Memory B cell (primary cell): Measurements from ENCODE around the gene ANHX.
A peak's percentile ranks its signal among the peaks of the same experiment; 100 is the strongest.

ENCODE experiments used
- ATAC-seq: fragments of 150-1000 bp; cut with Tn5 transposase; 2 replicates; pipeline ENCODE4 v1.10.0; 2021; ENCODE audit warnings: low read depth, mild to moderate bottlenecking, moderate library complexity
- DNase-seq, 2 donors: peaks; one replicate each; pipeline ENCODE4 v3.0.0; 2022; ENCODE audit warnings: low spot score in 2 of 2
- H3K27ac Mint-ChIP-seq: one replicate; pipeline ENCODE4 v1.8.0; 2022; ENCODE audit warnings: mild to moderate bottlenecking, moderate library complexity, mixed read lengths
- H3K27me3 Mint-ChIP-seq: one replicate; pipeline ENCODE4 v1.8.0; 2022; ENCODE audit warnings: mixed read lengths
- H3K36me3 Mint-ChIP-seq: one replicate; pipeline ENCODE4 v1.8.0; 2022; ENCODE audit warnings: mild to moderate bottlenecking, mixed read lengths
- H3K4me1 Mint-ChIP-seq: one replicate; pipeline ENCODE4 v1.8.0; 2022; ENCODE audit warnings: mixed read lengths
- H3K4me3 Mint-ChIP-seq: one replicate; pipeline ENCODE4 v1.8.0; 2022; ENCODE audit warnings: mild to moderate bottlenecking, moderate library complexity, mixed read lengths
- H3K9me3 Mint-ChIP-seq: one replicate; pipeline ENCODE4 v1.8.0; 2022; ENCODE audit warnings: mixed read lengths

Gene ANHX

GRCh38 chr12:133222211-133222610 lies 13.5 kb downstream of the ANHX start:
- H3K36me3 Mint-ChIP-seq = peaks cover 2% of the 10 kb centered on the region
- H3K27me3 Mint-ChIP-seq = peaks cover 11% of the 10 kb centered on the region
- DNase-seq (no peak), ATAC-seq (no peak)
- H3K4me3 Mint-ChIP-seq = no peak overlapping the region
- H3K9me3 Mint-ChIP-seq = peaks cover 15% of the 10 kb centered on the region
- H3K27ac Mint-ChIP-seq = no peak overlapping the region
- H3K4me1 Mint-ChIP-seq = no peaks in the 10 kb centered on the region

GRCh38 chr12:133221241-133221640 lies 14.4 kb downstream of the ANHX start:
- H3K36me3 Mint-ChIP-seq = peaks cover 2% of the 10 kb centered on the region
- DNase-seq (no peak), ATAC-seq (no peak)
- no peaks in the 10 kb centered on the region for H3K4me1 Mint-ChIP-seq
- no peak overlapping the region for H3K4me3 Mint-ChIP-seq
- peaks cover 15% of the 10 kb centered on the region for H3K9me3 Mint-ChIP-seq
- no peak overlapping the region for H3K27ac Mint-ChIP-seq
- H3K27me3 Mint-ChIP-seq = peaks cover 13% of the 10 kb centered on the region

GRCh38 chr12:133220521-133220920 lies 15.2 kb downstream of the ANHX start:
- Mint-ChIP-seq H3K4me3 (no peak overlapping the region), H3K9me3 (peaks cover 15% of the 10 kb centered on the region), H3K4me1 (no peaks in the 10 kb centered on the region), H3K27ac (no peak overlapping the region), H3K36me3 (peaks cover 2% of the 10 kb centered on the region), H3K27me3 (peaks cover 13% of the 10 kb centered on the region)
- DNase-seq = no peak
- ATAC-seq = no peak

- no peak for ATAC-seq
- Mint-ChIP-seq H3K4me3 (no peak overlapping the region), H3K27ac (no peak overlapping the region), H3K9me3 (peaks cover 23% of the 10 kb centered on the region), H3K27me3 (peaks cover 13% of the 10 kb centered on the region), H3K4me1 (no peaks in the 10 kb centered on the region), H3K36me3 (peaks cover 5% of the 10 kb centered on the region)
- no peak for DNase-seq
Observed at GRCh38 chr12:133217219-133217618, 18.5 kb downstream of the ANHX start.

- Mint-ChIP-seq H3K9me3 (peaks cover 27% of the 10 kb centered on the region), H3K4me1 (no peaks in the 10 kb centered on the region), H3K4me3 (no peak overlapping the region), H3K36me3 (peaks cover 8% of the 10 kb centered on the region), H3K27ac (no peak overlapping the region), H3K27me3 (peaks cover 13% of the 10 kb centered on the region)
- ATAC-seq (no peak), DNase-seq (no peak)
Observed at GRCh38 chr12:133215724-133216123, 20.0 kb downstream of the ANHX start.

- ATAC-seq (no peak), DNase-seq (no peak)
- Mint-ChIP-seq H3K36me3 (peaks cover 29% of the 10 kb centered on the region), H3K27ac (no peak overlapping the region), H3K4me3 (no peak overlapping the region), H3K4me1 (no peaks in the 10 kb centered on the region), H3K27me3 (no peaks in the 10 kb centered on the region), H3K9me3 (peaks cover 6% of the 10 kb centered on the region)
Observed at GRCh38 chr12:133206390-133206789, 29.3 kb downstream of the ANHX start.

- H3K36me3 Mint-ChIP-seq = peaks cover 47% of the 10 kb centered on the region
- H3K9me3 Mint-ChIP-seq = peaks cover 17% of the 10 kb centered on the region
- ATAC-seq = no peak
- no peaks in the 10 kb centered on the region for H3K4me1 Mint-ChIP-seq
- H3K27me3 Mint-ChIP-seq = no peaks in the 10 kb centered on the region
- no peak overlapping the region for H3K4me3 Mint-ChIP-seq
- no peak overlapping the region for H3K27ac Mint-ChIP-seq
- DNase-seq = no peak
Observed at GRCh38 chr12:133204264-133204603, 31.4 kb downstream of the ANHX start.

- H3K27me3 Mint-ChIP-seq = no peaks in the 10 kb centered on the region
- H3K9me3 Mint-ChIP-seq = peaks cover 17% of the 10 kb centered on the region
- no peak overlapping the region for H3K4me3 Mint-ChIP-seq
- H3K4me1 Mint-ChIP-seq = no peaks in the 10 kb centered on the region
- DNase-seq (no peak), ATAC-seq (no peak)
- H3K27ac Mint-ChIP-seq = peak overlapping the region; percentile 72
- H3K36me3 Mint-ChIP-seq = peaks cover 50% of the 10 kb centered on the region
Observed at GRCh38 chr12:133203344-133204263, 32.1 kb downstream of the ANHX start.

- H3K36me3 Mint-ChIP-seq = peaks cover 48% of the 10 kb centered on the region
- no peak overlapping the region for H3K4me3 Mint-ChIP-seq
- ATAC-seq = no peak
- H3K4me1 Mint-ChIP-seq = no peaks in the 10 kb centered on the region
- no peak for DNase-seq
- peaks cover 15% of the 10 kb centered on the region for H3K9me3 Mint-ChIP-seq
- H3K27ac Mint-ChIP-seq = no peak overlapping the region
- no peaks in the 10 kb centered on the region for H3K27me3 Mint-ChIP-seq
Observed at GRCh38 chr12:133202493-133203343, 33.0 kb downstream of the ANHX start.

- Mint-ChIP-seq H3K27ac (no peak overlapping the region), H3K4me3 (no peak overlapping the region), H3K36me3 (peaks cover 48% of the 10 kb centered on the region), H3K27me3 (no peaks in the 10 kb centered on the region), H3K4me1 (no peaks in the 10 kb centered on the region), H3K9me3 (peaks cover 15% of the 10 kb centered on the region)
- ATAC-seq (no peak), DNase-seq (no peak)
Observed at GRCh38 chr12:133201888-133202287, 33.8 kb downstream of the ANHX start.

- peaks cover 82% of the 10 kb centered on the region for H3K36me3 Mint-ChIP-seq
- no peak overlapping the region for H3K4me3 Mint-ChIP-seq
- DNase-seq (no peak), ATAC-seq (no peak)
- H3K27ac Mint-ChIP-seq = no peak overlapping the region
- H3K27me3 Mint-ChIP-seq = no peaks in the 10 kb centered on the region
- H3K4me1 Mint-ChIP-seq = no peaks in the 10 kb centered on the region
- H3K9me3 Mint-ChIP-seq = peaks cover 30% of the 10 kb centered on the region
Observed at GRCh38 chr12:133192847-133193246, 42.8 kb downstream of the ANHX start.

- H3K9me3 Mint-ChIP-seq = peaks cover 31% of the 10 kb centered on the region
Observed at GRCh38 chr12:133190176-133190575, 45.5 kb downstream of the ANHX start.

GRCh38 chr12:133181238-133181959 lies 54.3 kb downstream of the ANHX start, which contains the start of gene ZNF268:
TSS of gene ZNF268 (plus strand) at chr12:133181495. CDS start at chr12:133181998, 503 bp downstream.
- DNase-seq (peak; percentile 92 to 96), ATAC-seq (peak; percentile 95)
- H3K4me1 Mint-ChIP-seq = peaks cover 11% of the 10 kb centered on the region
- H3K9me3 Mint-ChIP-seq = peaks cover 27% of the 10 kb centered on the region
- H3K4me3 Mint-ChIP-seq = peak within 1 kb of the TSS; percentile 96
- H3K36me3 Mint-ChIP-seq = peaks cover 52% of the 10 kb centered on the region
- peak within 1 kb of the TSS; percentile 93 for H3K27ac Mint-ChIP-seq
- H3K27me3 Mint-ChIP-seq = no peaks in the 10 kb centered on the region

More at GRCh38 chr12:133190176-133190575, 45.5 kb downstream of the ANHX start:
- no peaks in the 10 kb centered on the region for H3K27me3 Mint-ChIP-seq
- no peak overlapping the region for H3K4me3 Mint-ChIP-seq
- H3K4me1 Mint-ChIP-seq = peaks cover 5% of the 10 kb centered on the region
- ATAC-seq = no peak
- H3K27ac Mint-ChIP-seq = no peak overlapping the region
- peaks cover 94% of the 10 kb centered on the region for H3K36me3 Mint-ChIP-seq
- DNase-seq = no peak

GRCh38 chr12:133180669-133181068 lies 55.0 kb downstream of the ANHX start:
- peaks cover 30% of the 10 kb centered on the region for H3K9me3 Mint-ChIP-seq
- peaks cover 47% of the 10 kb centered on the region for H3K36me3 Mint-ChIP-seq
- H3K4me1 Mint-ChIP-seq = peaks cover 11% of the 10 kb centered on the region
- DNase-seq (no peak), ATAC-seq (no peak)
- H3K27ac Mint-ChIP-seq = no peak overlapping the region
- no peak overlapping the region for H3K4me3 Mint-ChIP-seq
- no peaks in the 10 kb centered on the region for H3K27me3 Mint-ChIP-seq
